H1 (cell line): Measurements from ENCODE around the gene SNX32. TPM values are rescaled to one million over a fixed set of nuclear protein-coding genes. Genes with fewer than 3 reads are reported as not detected.

Source experiments
- CTCF ChIA-PET: fragments of 300-600 bp; sonication (Branson Sonifier 250); formaldehyde crosslinking; loops from one replicate; lab custom pipeline; 2021; ENCODE audit not compliant: partially characterized antibody; lab: Charles Lee
- POLR2A ChIA-PET: fragments of 300-600 bp; sonication (Branson Sonifier 250); formaldehyde crosslinking; loops from one replicate; lab custom pipeline; 2021; ENCODE audit warnings: inconsistent platforms; ENCODE audit not compliant: partially characterized antibody; lab: Charles Lee
- DNase-seq, 2 experiments: peaks; one replicate each; pipeline versions ENCODE4 v3.0.0 to v3.0.0-alpha.2; 2010 to 2022; ENCODE audit warnings: low spot score in 2 of 2, low read depth in 1 of 2, mixed read lengths in 1 of 2
- FAIRE-seq: peaks from 2 replicates; lab custom pipeline; 2011; peaks lifted over from hg19 to GRCh38; lab: Jason Lieb, UNC
- H2AFZ ChIP-seq: 2 replicates; pipeline ENCODE4 v1.8.1; 2012; ENCODE audit warnings: low read length, inconsistent platforms
- H2AK5ac ChIP-seq: 2 replicates; pipeline ENCODE4 v1.6.1; 2013; ENCODE audit warnings: low read depth, low read length
- H2BK120ac ChIP-seq: replicated peaks from 2 replicates; pipeline ENCODE3; 2013; ENCODE audit warnings: low read depth, low read length, inconsistent platforms
- H2BK12ac ChIP-seq: 2 replicates; pipeline ENCODE4 v1.6.1; 2013; ENCODE audit warnings: low read depth, low read length
- H2BK15ac ChIP-seq: 2 replicates; pipeline ENCODE4 v1.6.1; 2013; ENCODE audit warnings: low read length
- H2BK20ac ChIP-seq: 2 replicates; pipeline ENCODE4 v1.6.1; 2013; ENCODE audit warnings: low read length
- H2BK5ac ChIP-seq: 2 replicates; pipeline ENCODE4 v1.6.1; 2013; ENCODE audit warnings: low read depth, low read length
- H3K14ac ChIP-seq: 2 replicates; pipeline ENCODE4 v1.6.1; 2013; ENCODE audit warnings: inconsistent platforms; ENCODE audit not compliant: insufficient read length
- H3K18ac ChIP-seq: 2 replicates; pipeline ENCODE4 v1.6.1; 2013; ENCODE audit warnings: low read length; ENCODE audit errors: extremely low read depth
- H3K23ac ChIP-seq: 2 replicates; pipeline ENCODE4 v1.6.1; 2013; ENCODE audit warnings: inconsistent platforms; ENCODE audit not compliant: insufficient read length
- H3K23me2 ChIP-seq: 2 replicates; pipeline ENCODE4 v1.6.1; 2013; ENCODE audit warnings: low read depth, low read length
- H3K27ac ChIP-seq: 2 replicates; pipeline ENCODE4 v1.6.1; 2011; ENCODE audit warnings: low read depth, low read length, inconsistent platforms
- H3K27me3 ChIP-seq, 4 experiments: replicated peaks in 1 of 4; 1 replicate in 1 of 4; 2 replicates in 3 of 4; pipeline versions ENCODE4 v1.6.1 to v1.8.1; 2011 to 2013; ENCODE audit warnings: low read length in 3 of 4, mild to moderate bottlenecking in 3 of 4, inconsistent platforms in 2 of 4, mixed read lengths in 2 of 4, moderate library complexity in 1 of 4; ENCODE audit not compliant: control insufficient read depth in 3 of 4, insufficient read depth in 3 of 4; ENCODE audit errors: extremely low read depth in 1 of 4
- H3K36me3 ChIP-seq, 4 experiments: 2 replicates each; pipeline versions ENCODE4 v1.6.1 to v1.8.1; 2011 to 2013; ENCODE audit warnings: mild to moderate bottlenecking in 4 of 4, low read length in 3 of 4, moderate library complexity in 2 of 4, control low read depth in 1 of 4, inconsistent platforms in 1 of 4; ENCODE audit not compliant: insufficient read depth in 4 of 4, control insufficient read depth in 2 of 4
- H3K4ac ChIP-seq: replicated peaks from 2 replicates; pipeline ENCODE3; 2013; ENCODE audit warnings: low read length, low read depth, mixed read lengths, inconsistent platforms; ENCODE audit not compliant: insufficient read length
- H3K4me1 ChIP-seq, 4 experiments: replicated peaks in 1 of 4; 1 replicate in 1 of 4; 2 replicates in 3 of 4; pipeline versions ENCODE4 v1.6.1 to v1.8.1; 2011 to 2013; ENCODE audit warnings: low read length in 3 of 4, inconsistent platforms in 2 of 4, mixed read lengths in 1 of 4; ENCODE audit not compliant: insufficient read depth in 4 of 4, control insufficient read depth in 3 of 4
- H3K4me2 ChIP-seq, 2 experiments: 2 replicates each; pipeline versions ENCODE4 v1.6.1 to v1.8.1; 2011 to 2013; ENCODE audit warnings: low read depth in 2 of 2, low read length in 2 of 2, control low read depth in 1 of 2, inconsistent platforms in 1 of 2, mild to moderate bottlenecking in 1 of 2; ENCODE audit not compliant: insufficient read depth in 1 of 2
- H3K4me3 ChIP-seq, 4 experiments: fragments of 200-600, 300-600 bp in 1 of 4; sonication (generic), shearing (Covaris generic), sonication (Bioruptor Twin) in 1 of 4; 2 replicates each; pipeline versions ENCODE4 v1.5.1 to v1.8.1; 2011 to 2016; ENCODE audit warnings: low read length in 4 of 4, low read depth in 3 of 4, control low read depth in 2 of 4, inconsistent platforms in 2 of 4, mild to moderate bottlenecking in 2 of 4, mixed read lengths in 1 of 4, moderate library complexity in 1 of 4; ENCODE audit not compliant: insufficient read depth in 2 of 4; ENCODE audit errors: extremely low read depth in 1 of 4
- H3K56ac ChIP-seq: replicated peaks from 2 replicates; pipeline ENCODE3; 2013; ENCODE audit warnings: low read depth, mild to moderate bottlenecking, mixed read lengths, low read length, inconsistent platforms; ENCODE audit not compliant: insufficient read length
- H3K79me1 ChIP-seq: 2 replicates; pipeline ENCODE4 v1.6.1; 2013; ENCODE audit warnings: low read depth, low read length, control low read depth
- H3K79me2 ChIP-seq, 2 experiments: 2 replicates each; pipeline versions ENCODE4 v1.6.1 to v1.8.1; 2012 to 2013; ENCODE audit warnings: low read length in 2 of 2, mild to moderate bottlenecking in 2 of 2, inconsistent platforms in 1 of 2; ENCODE audit not compliant: insufficient read depth in 2 of 2, control insufficient read depth in 1 of 2
- H3K9ac ChIP-seq, 4 experiments: replicated peaks in 1 of 4; 1 replicate in 1 of 4; 2 replicates in 3 of 4; pipeline versions ENCODE4 v1.6.1 to v1.8.1; 2011 to 2013; ENCODE audit warnings: low read depth in 3 of 4, low read length in 3 of 4, control low read depth in 2 of 4, mild to moderate bottlenecking in 2 of 4, moderate library complexity in 2 of 4, inconsistent platforms in 1 of 4; ENCODE audit errors: extremely low read depth in 1 of 4
- H3K9me3 ChIP-seq, 2 experiments: 2 replicates each; pipeline versions ENCODE4 v1.6.1 to v1.8.1; 2012 to 2013; ENCODE audit warnings: mild to moderate bottlenecking in 2 of 2, moderate library complexity in 2 of 2, control low read depth in 1 of 2, inconsistent platforms in 1 of 2, low read depth in 1 of 2, low read length in 1 of 2, mixed read lengths in 1 of 2; ENCODE audit not compliant: insufficient read depth in 2 of 2
- H4K20me1 ChIP-seq, 2 experiments: replicated peaks in 1 of 2; 2 replicates each; pipeline versions ENCODE3 to v1.8.1; 2011 to 2013; ENCODE audit warnings: inconsistent platforms in 2 of 2, low read length in 2 of 2, mild to moderate bottlenecking in 1 of 2; ENCODE audit not compliant: insufficient read depth in 2 of 2, control insufficient read depth in 1 of 2
- H4K5ac ChIP-seq: 2 replicates; pipeline ENCODE4 v1.6.1; 2013; ENCODE audit warnings: low read length, low read depth, mixed read lengths, inconsistent platforms; ENCODE audit not compliant: insufficient read length
- H4K8ac ChIP-seq: 2 replicates; pipeline ENCODE4 v1.8.0; 2013; ENCODE audit warnings: mild to moderate bottlenecking, moderate library complexity, low read length, inconsistent platforms; ENCODE audit not compliant: insufficient read depth; ENCODE audit errors: extremely low read depth
- H4K91ac ChIP-seq: replicated peaks from 2 replicates; pipeline ENCODE3; 2013; ENCODE audit warnings: low read length, mixed read lengths, inconsistent platforms; ENCODE audit not compliant: insufficient read length
- BACH1 ChIP-seq: IDR thresholded peaks from 2 replicates; pipeline ENCODE4 v1.6.1; 2012; ENCODE audit warnings: low read length, improper control_type of control experiment
- CBX5 ChIP-seq: fragments of 300-800, 300-1000 bp; sonication (generic); IDR thresholded peaks from 2 replicates; pipeline ENCODE4 v1.7.1; 2016; ENCODE audit warnings: antibody characterized with exemption, low read length, low read depth
- E2F6 ChIP-seq: IDR thresholded peaks from 2 replicates; pipeline ENCODE4 v1.6.1; 2012; ENCODE audit warnings: inconsistent platforms
- KDM4A ChIP-seq: IDR thresholded peaks from one replicate; pipeline ENCODE4 v1.7.1; 2012; ENCODE audit warnings: low read depth, mild to moderate bottlenecking, moderate library complexity, low read length, inconsistent platforms; ENCODE audit not compliant: severe bottlenecking
- MAX ChIP-seq: IDR thresholded peaks from 2 replicates; pipeline ENCODE4 v1.6.1; 2012; ENCODE audit warnings: inconsistent platforms
- POLR2A ChIP-seq, 2 experiments: IDR thresholded peaks; 1 replicate in 1 of 2; 2 replicates in 1 of 2; pipeline ENCODE4 v1.6.1; 2011; ENCODE audit warnings: low read depth in 2 of 2, low read length in 2 of 2, mild to moderate bottlenecking in 2 of 2; ENCODE audit errors: control extremely low read depth in 1 of 2
- POU5F1 ChIP-seq: IDR thresholded peaks from 2 replicates; pipeline ENCODE4 v1.6.1; 2011; ENCODE audit warnings: low read depth, mild to moderate bottlenecking, low read length, moderate library complexity
- SIRT6 ChIP-seq: IDR thresholded peaks from one replicate; pipeline ENCODE4 v1.7.1; 2012; ENCODE audit warnings: low read length, inconsistent platforms
- SP2 ChIP-seq: IDR thresholded peaks from 2 replicates; pipeline ENCODE4 v1.6.1; 2012; ENCODE audit warnings: mild to moderate bottlenecking, low read length, inconsistent platforms
- SUZ12 ChIP-seq: fragments of 200-600 bp; sonication (generic); IDR thresholded peaks from 2 replicates; pipeline ENCODE4 v1.6.1; 2012; ENCODE audit warnings: mild to moderate bottlenecking, inconsistent platforms, low read length, moderate library complexity, mixed read lengths
- TEAD4 ChIP-seq: IDR thresholded peaks from 2 replicates; pipeline ENCODE4 v1.6.1; 2012; ENCODE audit warnings: low read depth, low read length, inconsistent platforms, mixed read lengths
- WGBS, 2 experiments: shearing (Covaris generic) in 1 of 2; methylation state at CpG; one replicate each; pipeline versions ENCODE4 v1.1.6 to v1.1.7; 2013 to 2015; ENCODE audit warnings: low lambda C conversion rate in 2 of 2, mixed read lengths in 2 of 2, inconsistent platforms in 1 of 2, low coverage in 1 of 2, missing lambda C conversion rate in 1 of 2; ENCODE audit not compliant: insufficient replicate concordance in 2 of 2, insufficient coverage in 1 of 2, insufficient read length in 1 of 2; ENCODE audit errors: extremely low coverage in 1 of 2, missing lambda C conversion rate in 1 of 2; 5-methylcytosine and 5-hydroxymethylcytosine counted together
- polyA plus RNA-seq, 7 experiments: library from polyadenylated mRNA; depleted of rRNA in 3 of 7; stranded (reverse) in 5 of 7; unstranded in 2 of 7; fragments of >200 nt in 5 of 7; fragments of 200-250 nt in 2 of 7; gene quantifications; 1 replicate in 5 of 7; 2 replicates in 1 of 7; 4 replicates in 1 of 7; pipeline versions ENCODE4 v1.2.1 to v1.2.3, GENCODE V29; 2011 to 2013; ENCODE audit warnings: missing spikeins in 2 of 7, mixed read lengths in 2 of 7
- total RNA-seq: library from RNA; stranded (reverse); fragmentation: NEBNext Ultra II Directional; extraction: Animal tissue kit (Norgen Biotek cat#: 25700); gene quantifications from 2 replicates; pipeline ENCODE4 v1.2.1, GENCODE V29; 2021

SNX32 gene
- total and polyA plus RNA-seq, 2 of the 8 experiments (the other 6 are each of a cell fraction or from before 2014, with no cell fraction given) = 0.76 to 2.2 TPM

GRCh38 chr11:65899356-65900124 is 65.8 kb downstream of the SNX32 start:
- Histone ChIP-seq H3K4me3 (peak overlapping the region; percentile 39 to 71 (median 52)), H3K4ac (no peak overlapping the region), H3K79me1 (no peaks in the 10 kb centered on the region; the same call in 1 of the 2 replicates), H3K27me3 (peaks cover 15 to 41% (median 36%) of the 10 kb centered on the region in 4 experiments), H2AFZ (no peak overlapping the region), H2BK5ac (peak overlapping the region; percentile 16; the same call in 1 of the 2 replicates), H3K23me2 (peaks cover 9% of the 10 kb centered on the region; the same call in 1 of the 2 replicates), H3K4me2 (peak overlapping the region; percentile 78 to 89), H2BK12ac (peak overlapping the region; percentile 40), H3K14ac (no peak overlapping the region), H3K79me2 (no peaks in the 10 kb centered on the region), H4K8ac (peak overlapping the region; percentile 91), H3K23ac (no peak overlapping the region), H4K20me1 (peaks cover 0 to 4% of the 10 kb centered on the region in 2 experiments), H3K27ac (no peak overlapping the region), H3K56ac (no peak overlapping the region), H2BK20ac (no peak overlapping the region), H3K9me3 (no peaks in the 10 kb centered on the region), H3K4me1 (peaks cover 3 to 11% (median 8%) of the 10 kb centered on the region in 4 experiments; a peak in 6 of 7 replicates), H3K36me3 (no peaks in the 10 kb centered on the region), H4K91ac (peak overlapping the region; percentile 4), H2BK120ac (peak overlapping the region; percentile 78), H3K18ac (peak overlapping the region; percentile 87), H2BK15ac (no peak overlapping the region), H3K9ac (peak overlapping the region in 3 of 4 experiments; percentile 20 to 38 (median 27); a peak in 4 of 7 replicates), H2AK5ac (no peak overlapping the region), H4K5ac (no peak overlapping the region)
- peak in 1 of 2 experiments; percentile 77 for DNase-seq
- no peak for FAIRE-seq
- 3% methylated on average over 50 of the region's 78 CpGs; no CpG with 5 or more reads in 1 of the 2 experiments for WGBS, 2 experiments
- POLR2A ChIA-PET = interaction anchor here (1.1 to 3.7 kb wide), 6 partner anchors 9 to 188 kb away, joined by 3 to 18 read pairs (median 4); partner anchors contain the start of genes BANF1, CCDC85B, EFEMP2 and EIF1AD
- CTCF ChIA-PET = interaction anchor here (0.8 to 9.7 kb wide), 5 partner anchors 12 to 306 kb away, joined by 3 to 150 read pairs (median 3); partner anchors contain the start of genes CCDC85B, FIBP and MUS81
- TF ChIP-seq KDM4A (peak; percentile 53), SP2 (no peak), SUZ12 (peak; percentile 72), CBX5 (no peak), POLR2A (IDR thresholded peaks at IDR 0.05; ENCODE audit: control extremely low read depth in 1 of 2, low read depth in 2 of 2, low read length in 2 of 2) (0 out of 3 replicates have a peak, but pooled peaks of 1 of the 2 experiments have one; percentile 2), POU5F1 (no peak), E2F6 (peak; percentile 96), BACH1 (peak; percentile 83), MAX (peak; percentile 96), SIRT6 (no peak), TEAD4 (no peak)
